Measurements from ENCODE around the gene LRRC43. TPM values are rescaled to one million over a fixed set of nuclear protein-coding genes. Genes with fewer than 3 reads are reported as not detected.

Gene LRRC43
- total RNA-seq, 2 donors from 2014 or later: 0.36 to 0.47 TPM

- H3K9me3 Mint-ChIP-seq: no peaks in the 10 kb centered on the region
- no peaks in the 10 kb centered on the region for H3K36me3 Mint-ChIP-seq
- DNase-seq (ENCODE audit: low spot score in 2 of 2): no peak
- H3K27ac Mint-ChIP-seq: peak overlapping the region; percentile 65 to 74
- peak in 1 of 2 donors; percentile 27 for ATAC-seq
Measured at GRCh38 chr12:122147514-122148290, 35.2 kb upstream of the LRRC43 start.

DNA sequence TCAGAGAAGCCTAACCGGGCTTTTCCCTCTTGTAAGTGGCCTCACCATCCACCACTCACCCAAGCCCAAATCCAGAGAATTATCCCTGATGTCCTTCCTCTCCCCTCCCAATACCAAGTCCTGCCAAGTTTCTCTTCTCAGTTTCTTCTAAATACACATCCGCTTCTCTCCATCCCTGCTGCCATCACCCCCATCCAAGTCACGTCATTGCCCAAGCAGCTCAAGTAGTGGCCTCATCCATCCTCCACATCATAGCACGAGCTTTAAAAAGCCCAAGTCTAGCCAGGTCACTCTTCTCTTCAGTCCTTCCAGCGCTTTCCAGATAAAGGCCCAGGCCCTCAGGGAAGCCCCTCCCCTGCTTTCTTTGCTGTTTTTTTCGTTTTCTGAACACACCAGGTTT lies 34.3 kb upstream of the LRRC43 start:
- no peaks in the 10 kb centered on the region for H3K36me3 Mint-ChIP-seq
- DNase-seq (ENCODE audit: low spot score in 2 of 2) (no peak), ATAC-seq (no peak)
- no peaks in the 10 kb centered on the region for H3K9me3 Mint-ChIP-seq
- no peak overlapping the region for H3K27ac Mint-ChIP-seq

DNA sequence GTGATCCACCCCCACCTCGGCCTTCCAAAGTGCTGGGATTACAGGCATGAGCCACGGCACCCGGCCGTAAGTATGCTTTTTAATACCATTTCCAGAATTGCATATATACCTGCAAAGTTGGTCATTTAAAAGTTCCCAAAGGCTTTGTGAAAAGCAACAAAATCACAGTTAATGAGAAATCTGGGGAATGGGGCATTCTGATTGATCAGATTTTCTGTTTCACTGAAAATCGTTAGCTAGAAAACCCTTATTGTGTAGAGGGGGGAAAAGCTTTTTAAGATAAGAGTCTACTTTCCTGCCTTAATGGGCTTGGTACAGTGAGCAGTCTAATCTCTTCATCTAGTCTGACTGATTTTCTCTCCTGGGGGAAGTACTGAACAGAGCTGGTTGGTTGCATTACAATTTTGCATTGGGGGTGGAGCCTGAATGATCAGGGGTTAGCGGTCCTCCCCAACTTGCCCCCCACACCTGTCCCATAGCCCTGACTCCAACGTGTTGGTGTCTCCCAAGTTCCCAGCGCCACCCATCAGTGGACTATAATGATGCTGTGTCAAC lies 32.7 kb upstream of the LRRC43 start:
- H3K36me3 Mint-ChIP-seq: no peaks in the 10 kb centered on the region
- no peak overlapping the region for H3K27ac Mint-ChIP-seq
- DNase-seq (ENCODE audit: low spot score in 2 of 2) (no peak), ATAC-seq (no peak)
- H3K9me3 Mint-ChIP-seq: no peaks in the 10 kb centered on the region

GRCh38 chr12:122152754-122153153 lies 30.2 kb upstream of the LRRC43 start:
- H3K27ac Mint-ChIP-seq: no peak overlapping the region
- H3K36me3 Mint-ChIP-seq: no peaks in the 10 kb centered on the region
- H3K9me3 Mint-ChIP-seq: no peaks in the 10 kb centered on the region
- ATAC-seq: no peak
- DNase-seq (ENCODE audit: low spot score in 2 of 2): no peak

DNA sequence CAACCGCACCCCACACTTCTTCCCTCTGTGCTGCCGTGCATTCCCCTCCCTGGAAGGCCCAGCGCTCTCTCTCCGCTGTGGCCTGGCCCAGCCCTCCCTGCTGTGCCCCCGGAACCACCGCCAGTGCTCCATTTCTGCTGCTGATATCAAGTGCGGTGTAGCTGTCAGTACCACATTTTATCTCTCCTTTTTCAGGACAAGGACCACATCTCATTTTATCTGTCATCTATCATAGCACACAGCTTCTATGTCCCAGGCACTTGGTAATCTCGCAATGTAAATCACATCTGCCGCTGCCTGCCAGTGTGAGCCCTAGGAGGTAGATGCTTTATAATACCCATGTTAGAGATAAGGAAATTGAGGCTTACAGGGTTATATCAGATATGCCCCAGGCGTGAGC lies 27.2 kb upstream of the LRRC43 start:
- Mint-ChIP-seq H3K9me3 (no peaks in the 10 kb centered on the region), H3K27ac (no peak overlapping the region), H3K36me3 (no peaks in the 10 kb centered on the region)
- no peak for DNase-seq (ENCODE audit: low spot score in 2 of 2)
- no peak for ATAC-seq

DNA sequence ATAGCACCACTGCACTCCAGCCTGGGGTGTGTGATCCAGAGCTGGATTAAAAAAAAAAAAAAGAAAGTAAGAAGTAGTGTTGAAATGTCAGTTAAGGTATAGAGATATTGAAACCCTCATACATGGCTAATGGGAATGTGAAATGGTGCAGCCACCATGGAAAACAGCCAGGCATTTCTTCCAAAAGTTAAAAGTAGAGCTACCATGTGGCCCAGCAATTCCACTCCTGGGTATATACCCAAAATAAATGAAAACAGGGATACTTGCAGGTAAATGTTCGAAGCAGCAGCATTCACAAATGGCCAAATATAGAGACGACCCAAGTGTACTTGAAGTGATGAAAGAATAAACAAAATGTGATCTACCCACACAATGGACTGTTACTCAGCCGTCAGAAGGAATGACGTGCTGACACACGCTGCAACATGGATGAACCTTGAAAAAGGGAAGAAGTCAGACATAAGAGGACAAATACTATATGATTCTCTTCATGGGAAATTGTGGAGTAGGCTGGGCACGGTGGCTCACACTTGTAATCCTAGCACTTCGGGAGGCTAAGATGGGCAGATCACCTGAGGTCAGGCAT lies 24.1 kb upstream of the LRRC43 start:
- no peak for ATAC-seq
- H3K27ac Mint-ChIP-seq: no peak overlapping the region
- no peaks in the 10 kb centered on the region for H3K36me3 Mint-ChIP-seq
- DNase-seq (ENCODE audit: low spot score in 2 of 2): no peak
- H3K9me3 Mint-ChIP-seq: no peaks in the 10 kb centered on the region

DNA sequence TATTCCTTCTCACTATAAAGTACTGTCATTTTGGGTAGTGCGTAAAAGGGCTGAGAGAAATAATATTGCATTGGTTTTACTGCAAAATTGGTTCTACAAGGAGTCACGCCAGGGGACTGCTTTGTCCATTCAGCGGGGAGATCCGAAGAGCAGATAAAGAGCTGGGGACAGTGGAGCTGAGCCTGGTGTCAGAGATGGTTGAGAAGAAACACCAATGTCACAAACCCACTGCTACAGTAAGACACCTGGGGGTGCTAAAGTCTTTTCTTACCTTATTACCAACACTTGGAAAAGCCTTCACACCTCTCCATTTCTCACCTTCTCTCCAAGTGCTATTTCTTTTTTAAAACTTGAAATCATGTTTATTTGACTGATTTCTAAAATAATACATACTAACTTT lies 23.0 kb upstream of the LRRC43 start:
- Mint-ChIP-seq H3K36me3 (no peaks in the 10 kb centered on the region), H3K27ac (no peak overlapping the region), H3K9me3 (no peaks in the 10 kb centered on the region)
- DNase-seq (ENCODE audit: low spot score in 2 of 2): no peak
- ATAC-seq: peak in 1 of 2 donors; percentile 47

GRCh38 chr12:122160761-122161160 lies 22.2 kb upstream of the LRRC43 start:
- Mint-ChIP-seq H3K9me3 (no peaks in the 10 kb centered on the region), H3K27ac (no peak overlapping the region), H3K36me3 (no peaks in the 10 kb centered on the region)
- DNase-seq (ENCODE audit: low spot score in 2 of 2) (no peak), ATAC-seq (no peak)

- ATAC-seq (no peak), DNase-seq (ENCODE audit: low spot score in 2 of 2) (no peak)
- H3K9me3 Mint-ChIP-seq: no peaks in the 10 kb centered on the region
- H3K27ac Mint-ChIP-seq: no peak overlapping the region
- H3K36me3 Mint-ChIP-seq: no peaks in the 10 kb centered on the region
Measured at GRCh38 chr12:122161682-122162081, 21.2 kb upstream of the LRRC43 start.

GRCh38 chr12:122162976-122163375 lies 19.9 kb upstream of the LRRC43 start:
- no peak overlapping the region for H3K27ac Mint-ChIP-seq
- DNase-seq (ENCODE audit: low spot score in 2 of 2): no peak
- H3K36me3 Mint-ChIP-seq: no peaks in the 10 kb centered on the region
- no peak for ATAC-seq
- H3K9me3 Mint-ChIP-seq: no peaks in the 10 kb centered on the region

GRCh38 chr12:122166422-122167349 lies 16.2 kb upstream of the LRRC43 start:
- ATAC-seq (peak; percentile 75 to 90), DNase-seq (ENCODE audit: low spot score in 2 of 2) (peak in 1 of 2 donors; percentile 40)
- no peak overlapping the region for H3K27ac Mint-ChIP-seq
- H3K36me3 Mint-ChIP-seq: no peaks in the 10 kb centered on the region
- H3K9me3 Mint-ChIP-seq: no peaks in the 10 kb centered on the region

DNA sequence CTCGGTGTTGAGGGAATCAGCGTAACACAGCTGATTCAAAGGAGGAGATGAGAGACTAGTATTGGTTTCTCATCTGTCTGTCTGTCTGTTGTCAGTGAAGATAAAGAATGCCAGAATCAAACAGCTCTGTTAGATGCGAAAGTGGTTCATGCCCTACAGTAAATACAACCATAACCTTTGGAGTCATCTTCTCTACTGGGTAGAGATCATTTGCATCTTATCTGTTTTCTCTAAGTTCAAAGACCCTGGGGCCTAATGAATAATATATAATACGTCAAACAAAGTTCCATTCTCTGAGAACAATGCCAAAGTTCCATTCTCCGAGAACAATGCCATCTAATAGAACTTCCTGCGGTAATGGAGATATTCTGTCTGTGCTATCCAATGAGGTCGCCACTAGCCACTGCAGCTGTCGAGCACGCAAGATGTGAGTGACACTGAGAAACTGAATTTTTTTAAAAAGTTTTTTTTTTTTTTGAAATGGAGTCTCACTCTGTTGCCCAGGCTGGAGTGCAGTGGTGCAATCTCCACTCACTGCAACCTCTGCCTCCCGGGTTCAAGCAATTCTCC lies 15.5 kb upstream of the LRRC43 start:
- DNase-seq (ENCODE audit: low spot score in 2 of 2) (no peak), ATAC-seq (no peak)
- H3K9me3 Mint-ChIP-seq: no peaks in the 10 kb centered on the region
- H3K36me3 Mint-ChIP-seq: no peaks in the 10 kb centered on the region
- H3K27ac Mint-ChIP-seq: no peak overlapping the region

DNA sequence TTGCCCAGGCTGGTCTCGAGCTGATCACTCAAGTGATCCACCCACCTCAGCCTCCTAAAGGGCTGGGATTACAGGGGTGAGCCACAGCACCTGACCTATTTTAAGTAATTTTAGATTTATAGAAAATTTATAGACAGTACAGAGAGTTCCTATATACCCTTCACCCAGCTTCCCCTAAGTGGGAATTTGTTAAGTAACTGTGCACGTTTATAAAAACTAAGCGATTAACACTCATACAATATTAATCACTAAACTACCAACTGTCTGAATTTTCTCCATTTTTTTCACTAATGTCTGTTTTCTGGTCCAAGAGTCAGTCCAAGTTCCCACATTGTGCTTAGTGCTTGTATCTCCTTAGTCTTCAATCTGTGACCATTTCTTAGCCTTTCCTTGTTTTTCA lies 14.4 kb upstream of the LRRC43 start:
- no peaks in the 10 kb centered on the region for H3K36me3 Mint-ChIP-seq
- no peak for DNase-seq (ENCODE audit: low spot score in 2 of 2)
- H3K9me3 Mint-ChIP-seq: no peaks in the 10 kb centered on the region
- H3K27ac Mint-ChIP-seq: no peak overlapping the region
- no peak for ATAC-seq

DNA sequence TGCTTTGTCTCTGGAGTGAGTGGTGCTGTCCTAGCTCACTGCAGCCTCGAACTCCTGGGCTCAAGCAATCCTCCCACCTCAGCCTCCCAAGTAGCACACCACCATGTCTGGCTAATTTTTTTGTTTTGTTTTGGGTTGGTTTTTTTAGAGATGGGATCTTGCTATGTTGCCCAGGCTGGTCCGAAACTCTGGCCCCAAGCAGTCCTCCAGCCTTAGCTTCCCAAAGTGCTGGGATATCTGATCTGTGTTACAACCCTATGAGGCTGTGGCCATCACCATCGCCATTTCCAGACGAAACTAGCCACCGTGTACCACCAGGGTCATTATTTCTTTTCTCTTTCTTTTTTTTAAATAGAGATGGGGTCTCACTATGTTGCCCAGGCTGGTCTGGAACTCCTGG lies 11.5 kb upstream of the LRRC43 start:
- ATAC-seq: no peak
- H3K27ac Mint-ChIP-seq: no peak overlapping the region
- H3K9me3 Mint-ChIP-seq: no peaks in the 10 kb centered on the region
- H3K36me3 Mint-ChIP-seq: no peaks in the 10 kb centered on the region
- DNase-seq (ENCODE audit: low spot score in 2 of 2): no peak

DNA sequence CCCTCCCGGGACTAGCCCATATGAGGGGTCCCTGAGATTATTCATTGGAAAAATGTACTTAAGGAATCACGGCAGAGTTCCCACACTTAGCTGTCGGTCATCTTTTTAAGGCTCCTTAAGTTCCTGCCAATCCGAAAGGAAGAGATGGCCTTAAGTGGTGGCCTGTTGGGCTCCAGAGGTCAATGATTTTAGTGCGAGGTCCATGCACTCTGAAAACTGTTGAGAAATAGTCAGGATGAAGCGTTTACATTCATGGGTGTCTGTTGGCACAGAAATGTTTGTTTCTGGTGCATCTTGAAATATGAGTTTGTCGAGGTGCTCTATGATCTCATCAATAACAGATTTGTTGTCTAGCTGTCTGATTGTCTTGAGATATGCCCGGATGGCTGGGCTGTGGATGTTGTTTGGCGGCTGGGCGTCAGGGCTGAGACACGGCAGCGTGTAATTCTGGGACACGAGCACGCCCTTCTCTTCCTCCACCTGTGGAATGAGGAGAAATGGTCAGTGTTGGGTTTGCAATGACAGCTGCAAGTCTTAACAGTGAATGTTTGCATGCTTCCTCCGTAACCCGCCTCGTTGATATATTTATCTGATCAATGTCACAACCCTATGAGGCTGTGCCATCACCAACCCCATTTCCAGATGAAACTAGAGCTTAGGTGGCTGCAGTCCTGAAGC lies 10.5 kb upstream of the LRRC43 start:
- ATAC-seq (no peak), DNase-seq (ENCODE audit: low spot score in 2 of 2) (no peak)
- no peaks in the 10 kb centered on the region for H3K9me3 Mint-ChIP-seq
- H3K27ac Mint-ChIP-seq: no peak overlapping the region
- no peaks in the 10 kb centered on the region for H3K36me3 Mint-ChIP-seq

DNA sequence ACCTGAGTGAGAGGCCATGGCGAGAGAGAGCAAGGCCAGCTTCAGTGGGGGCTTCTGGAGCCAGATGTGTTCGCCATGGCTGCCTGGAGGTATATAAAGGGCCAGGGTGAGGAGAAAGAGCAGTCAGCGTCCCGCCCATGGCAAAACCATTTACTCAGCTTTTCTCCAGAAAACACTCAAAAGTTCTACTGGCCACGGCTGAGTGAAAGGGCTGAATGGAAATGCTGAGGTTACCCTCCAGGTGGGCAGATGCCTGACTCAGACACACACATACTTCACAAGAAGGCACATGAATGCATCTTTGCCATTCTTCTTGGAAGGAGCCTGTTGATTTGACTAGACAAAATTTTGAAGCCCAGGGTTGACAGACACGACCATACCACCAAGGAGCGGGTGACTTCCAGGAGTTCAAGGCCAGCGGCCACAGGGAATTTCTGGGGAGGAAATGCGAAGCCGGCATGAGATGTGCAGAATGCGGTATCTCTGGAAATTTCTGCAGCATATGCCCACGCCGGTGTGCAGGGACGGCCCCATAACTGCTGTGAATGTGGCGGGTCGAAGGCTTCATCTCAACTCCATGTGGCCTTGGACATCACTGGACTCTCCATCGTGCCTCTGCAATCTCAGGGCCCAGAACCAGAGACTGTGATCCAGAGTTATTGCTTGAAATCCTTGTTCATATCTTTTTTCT lies 8.6 kb upstream of the LRRC43 start, which contains the start of gene IL31:
Gene IL31, minus strand, starts transcription at position 67 of the 691 bp plus-strand sequence. Its CDS starts 49 bp downstream, at position 18.
- Mint-ChIP-seq H3K27ac (no peak within 1 kb of the TSS), H3K9me3 (no peaks in the 10 kb centered on the region), H3K36me3 (no peaks in the 10 kb centered on the region)
- DNase-seq (ENCODE audit: low spot score in 2 of 2): no peak
- no peak for ATAC-seq

Data from activated naive CD4-positive, alpha-beta T cell treated with anti-CD3 and anti-CD28 coated beads, Interleukin-2, amount 50 U/mL, for 72 hours (primary cell).